ENCODE data around the gene SLC9C2.

Gene SLC9C2

DNA sequence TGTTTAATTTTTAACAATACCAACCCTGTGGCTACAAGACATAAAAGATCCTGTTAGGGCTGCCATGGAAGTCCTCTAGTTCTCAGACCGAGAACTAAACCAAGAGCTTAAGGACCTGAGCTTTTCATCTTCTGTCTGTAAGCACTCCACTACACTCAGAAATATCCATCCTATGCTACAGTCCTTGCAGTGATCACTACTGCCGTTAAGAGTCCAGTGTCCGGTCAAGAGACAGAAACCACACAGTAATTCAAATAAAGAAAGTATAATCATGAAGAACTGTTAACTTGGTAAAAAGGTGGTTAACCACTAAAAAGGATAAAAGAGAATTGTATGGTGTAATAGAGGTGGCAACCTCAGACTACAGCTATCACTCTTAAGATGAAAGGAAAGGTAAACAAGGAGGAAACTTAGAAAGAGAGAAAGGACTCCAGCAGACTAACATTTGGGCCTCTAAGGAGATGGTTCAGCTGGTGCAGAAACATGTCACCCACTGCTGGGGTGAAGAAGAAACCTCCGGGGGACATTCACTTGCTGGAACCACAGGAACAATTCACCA lies 147.8 kb downstream of the SLC9C2 start:
- no peak for DNase-seq (ENCODE audit: low read depth in 2 of 2)

DNA sequence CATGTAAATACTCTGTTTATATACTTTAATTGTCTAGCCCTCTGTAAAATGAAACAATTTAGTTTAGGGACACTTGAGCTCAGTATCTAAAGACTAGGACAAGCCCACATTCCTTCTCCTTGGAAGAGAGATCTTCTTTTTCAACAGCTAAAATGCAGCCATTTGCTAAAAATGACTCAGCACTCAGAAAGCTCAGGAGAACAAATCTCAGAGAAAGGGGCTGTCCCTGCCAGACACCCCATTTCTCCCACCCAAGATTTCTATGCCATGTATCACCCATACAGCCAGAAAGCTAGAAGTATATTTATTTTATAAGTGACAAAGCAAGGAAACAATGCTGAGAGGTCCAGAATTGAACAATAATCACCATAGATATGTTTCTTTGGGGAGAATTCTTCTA lies 148.9 kb downstream of the SLC9C2 start:
- DNase-seq (ENCODE audit: low read depth in 2 of 2) = no peak

DNA sequence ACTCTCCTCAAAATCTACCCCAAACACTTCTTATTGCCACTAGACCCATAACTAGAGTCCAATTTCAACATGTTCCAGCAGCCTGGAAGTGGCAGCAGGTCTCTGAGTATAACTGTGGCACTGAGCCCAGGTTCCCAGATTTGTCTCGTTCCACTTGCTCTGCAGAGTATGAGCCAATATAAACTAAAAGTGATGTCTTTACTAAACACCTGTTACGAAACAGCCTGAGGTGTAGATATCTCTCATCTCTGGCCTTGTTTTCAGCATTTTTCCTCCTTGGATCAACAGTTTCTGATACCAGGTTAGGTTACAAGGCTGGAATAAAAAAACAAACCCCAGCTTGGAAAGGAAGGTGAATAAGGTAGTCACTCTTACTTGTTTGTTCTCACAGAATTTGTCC lies 150.9 kb downstream of the SLC9C2 start:
- no peak for DNase-seq (ENCODE audit: low read depth in 2 of 2)

Measured in stimulated activated CD8-positive, alpha-beta memory T cell treated with anti-CD3 and anti-CD28 coated beads, Interleukin-7, amount 100 ng/mL, for 4 hours (primary cell).